Stimulated activated naive CD4-positive, alpha-beta T cell (primary cell): ENCODE results near the gene TMEM38A.
"Not testable (repeated sequence)": the region's sequence is repeated elsewhere in the genome, so short reads cannot be mapped to it uniquely, and the experiment has no call there.

Experiments used
- DNase-seq, 6 experiments: peaks; one replicate each; lab custom pipeline; 2025; lab: John Stamatoyannopoulos, UW

TMEM38A gene

GRCh38 chr19:16677055-16677454 is 16.1 kb downstream of the TMEM38A start:
- DNase-seq = no peak

- no peak for DNase-seq
Measured at GRCh38 chr19:16678498-16678897, 17.6 kb downstream of the TMEM38A start.

GRCh38 chr19:16679811-16680210 is 18.9 kb downstream of the TMEM38A start:
- no peak for DNase-seq

- DNase-seq = no peak
Measured at GRCh38 chr19:16682539-16682938, 21.6 kb downstream of the TMEM38A start.

GRCh38 chr19:16684216-16684615 is 23.3 kb downstream of the TMEM38A start:
- no peak for DNase-seq

GRCh38 chr19:16688084-16688483 is 27.1 kb downstream of the TMEM38A start:
- no peak for DNase-seq

- DNase-seq = no peak
Measured at GRCh38 chr19:16698914-16699313, 38.0 kb downstream of the TMEM38A start.

- DNase-seq = no peak
Measured at GRCh38 chr19:16702123-16702522, 41.2 kb downstream of the TMEM38A start.

GRCh38 chr19:16703677-16704076 is 42.7 kb downstream of the TMEM38A start:
- DNase-seq = no peak

GRCh38 chr19:16710870-16711269 is 49.9 kb downstream of the TMEM38A start:
- not testable (repeated sequence) for DNase-seq

- not testable (repeated sequence) for DNase-seq
Measured at GRCh38 chr19:16712295-16712694, 51.4 kb downstream of the TMEM38A start.

- DNase-seq = peak in 2 of 6 experiments; percentile 5 to 18
Measured at GRCh38 chr19:16714702-16715287, 53.9 kb downstream of the TMEM38A start.

- no peak for DNase-seq
Measured at GRCh38 chr19:16715611-16716010, 54.7 kb downstream of the TMEM38A start.

- no peak for DNase-seq
Measured at GRCh38 chr19:16721051-16721450, 60.1 kb downstream of the TMEM38A start.

GRCh38 chr19:16722591-16722990 is 61.7 kb downstream of the TMEM38A start:
- no peak for DNase-seq

GRCh38 chr19:16726916-16727315 is 66.0 kb downstream of the TMEM38A start:
- DNase-seq = no peak

GRCh38 chr19:16735650-16736266 is 74.8 kb downstream of the TMEM38A start:
- not testable (repeated sequence) for DNase-seq

- DNase-seq = no peak
Measured at GRCh38 chr19:16736709-16737108, 75.8 kb downstream of the TMEM38A start.

GRCh38 chr19:16737911-16738310 is 77.0 kb downstream of the TMEM38A start:
- no peak for DNase-seq

GRCh38 chr19:16739546-16739945 is 78.6 kb downstream of the TMEM38A start:
- no peak for DNase-seq
